Stimulated activated CD4-positive, alpha-beta T cell treated with anti-CD3 and anti-CD28 coated beads, TNF-alpha, amount 100 ng/mL, for 24 hours (primary cell): ENCODE data around the gene HOXA5.

Source experiments
- DNase-seq, 3 experiments: peaks; one replicate each; pipeline ENCODE4 v3.0.0-alpha.2; 2020; ENCODE audit warnings: low read depth in 3 of 3

HOXA5 gene

GRCh38 chr7:27095897-27096767 is 47.3 kb downstream of the HOXA5 start, which contains the start of gene HOXA1:
HOXA1 (minus strand) TSS chr7:27096000; CDS start chr7:27095912, 88 bp downstream.
- DNase-seq = peak; percentile 50 to 68 (median 50)

- DNase-seq = no peak
These were observed 48.2 kb downstream of the HOXA5 start for GRCh38 chr7:27095050-27095896.

GRCh38 chr7:27094304-27095049 is 49.0 kb downstream of the HOXA5 start:
- DNase-seq = no peak

GRCh38 chr7:27093184-27093895 is 50.1 kb downstream of the HOXA5 start:
- no peak for DNase-seq

GRCh38 chr7:27092819-27093110 is 50.7 kb downstream of the HOXA5 start:
- DNase-seq = no peak

- DNase-seq = no peak
These were observed 51.3 kb downstream of the HOXA5 start for GRCh38 chr7:27091941-27092818.

- DNase-seq = no peak
These were observed 52.4 kb downstream of the HOXA5 start for GRCh38 chr7:27091105-27091504.
